Measurements from ENCODE around the gene LRP1B.

- TF ChIP-seq REST (IDR thresholded peaks at IDR 0.05; ENCODE audit: insufficient read depth in 1 of 2, low read depth in 2 of 2, low read length in 2 of 2) (no peak), POLR2AphosphoS5 (IDR thresholded peaks at IDR 0.05; ENCODE audit: low read depth, low read length) (no peak), SIN3A (IDR thresholded peaks at IDR 0.05; ENCODE audit: borderline replicate concordance, insufficient read depth, low read length) (no peak)
Observed at GRCh38 chr2:140337061-140337460, 1793.8 kb downstream of the LRP1B start.

All from PFSK-1 (cell line).